ENCODE data around the gene ARHGAP15.

GRCh38 chr2:143085125-143085784 lies 44.0 kb upstream of the ARHGAP15 start:
- TF ChIP-seq, protein P1, sequence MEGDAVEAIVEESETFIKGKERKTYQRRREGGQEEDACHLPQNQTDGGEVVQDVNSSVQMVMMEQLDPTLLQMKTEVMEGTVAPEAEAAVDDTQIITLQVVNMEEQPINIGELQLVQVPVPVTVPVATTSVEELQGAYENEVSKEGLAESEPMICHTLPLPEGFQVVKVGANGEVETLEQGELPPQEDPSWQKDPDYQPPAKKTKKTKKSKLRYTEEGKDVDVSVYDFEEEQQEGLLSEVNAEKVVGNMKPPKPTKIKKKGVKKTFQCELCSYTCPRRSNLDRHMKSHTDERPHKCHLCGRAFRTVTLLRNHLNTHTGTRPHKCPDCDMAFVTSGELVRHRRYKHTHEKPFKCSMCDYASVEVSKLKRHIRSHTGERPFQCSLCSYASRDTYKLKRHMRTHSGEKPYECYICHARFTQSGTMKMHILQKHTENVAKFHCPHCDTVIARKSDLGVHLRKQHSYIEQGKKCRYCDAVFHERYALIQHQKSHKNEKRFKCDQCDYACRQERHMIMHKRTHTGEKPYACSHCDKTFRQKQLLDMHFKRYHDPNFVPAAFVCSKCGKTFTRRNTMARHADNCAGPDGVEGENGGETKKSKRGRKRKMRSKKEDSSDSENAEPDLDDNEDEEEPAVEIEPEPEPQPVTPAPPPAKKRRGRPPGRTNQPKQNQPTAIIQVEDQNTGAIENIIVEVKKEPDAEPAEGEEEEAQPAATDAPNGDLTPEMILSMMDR (IDR thresholded peaks at IDR 0.05): no peak
- TF ChIP-seq POLR2A (IDR thresholded peaks at IDR 0.05) (no peak), POLR2AphosphoS5 (IDR thresholded peaks at IDR 0.05) (no peak), EP300 (IDR thresholded peaks at IDR 0.05) (no peak)

All from gastroesophageal sphincter (tissue), 3 donors.